Measurements from ENCODE around the gene DCAF11.

DCAF11 gene

GRCh38 chr14:24151404-24152080 is 37.0 kb downstream of the DCAF11 start:
- H3K4me1 ChIP-seq (ENCODE audit: control insufficient read depth, insufficient read depth, low read length, poor library complexity, severe bottlenecking) = no peaks in the 10 kb centered on the region
- 90 to 97% methylated on average over 8 to 13 of the region's 16 CpGs for WGBS, 2 experiments (ENCODE audit: insufficient coverage in 2 of 2)
- H3K4me3 ChIP-seq (ENCODE audit: extremely low read depth, insufficient read depth, low read length, poor library complexity, severe bottlenecking) = no peak overlapping the region
- H3K36me3 ChIP-seq (ENCODE audit: control insufficient read depth, insufficient read depth, low read length) = peaks cover 82% of the 10 kb centered on the region
- H3K27ac ChIP-seq (ENCODE audit: low read depth, low read length, severe bottlenecking) = no peak overlapping the region
- H3K9me3 ChIP-seq (ENCODE audit: control insufficient read depth, low read length) = no peaks in the 10 kb centered on the region

DNA sequence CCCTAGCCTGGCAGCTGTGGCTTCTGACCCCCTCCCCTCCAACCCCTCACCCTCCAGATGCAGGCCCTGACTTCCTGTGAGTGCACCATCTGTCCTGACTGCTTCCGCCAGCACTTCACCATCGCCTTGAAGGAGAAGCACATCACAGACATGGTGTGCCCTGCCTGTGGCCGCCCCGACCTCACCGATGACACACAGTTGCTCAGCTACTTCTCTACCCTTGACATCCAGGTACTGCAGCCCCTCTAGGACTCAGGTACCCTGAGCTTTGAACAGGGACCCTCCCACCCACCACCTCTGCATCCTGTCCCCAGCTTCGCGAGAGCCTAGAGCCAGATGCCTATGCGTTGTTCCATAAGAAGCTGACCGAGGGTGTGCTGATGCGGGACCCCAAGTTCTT is 40.5 kb downstream of the DCAF11 start:
- no peaks in the 10 kb centered on the region for H3K4me1 ChIP-seq (ENCODE audit: control insufficient read depth, insufficient read depth, low read length, poor library complexity, severe bottlenecking)
- no peaks in the 10 kb centered on the region for H3K9me3 ChIP-seq (ENCODE audit: control insufficient read depth, low read length)
- WGBS, 2 experiments (ENCODE audit: insufficient coverage in 2 of 2) = 94 to 98% methylated on average over 9 of the region's 10 CpGs
- H3K36me3 ChIP-seq (ENCODE audit: control insufficient read depth, insufficient read depth, low read length) = peaks cover 92% of the 10 kb centered on the region
- no peak overlapping the region for H3K27ac ChIP-seq (ENCODE audit: low read depth, low read length, severe bottlenecking)
- H3K4me3 ChIP-seq (ENCODE audit: extremely low read depth, insufficient read depth, low read length, poor library complexity, severe bottlenecking) = no peak overlapping the region

DNA sequence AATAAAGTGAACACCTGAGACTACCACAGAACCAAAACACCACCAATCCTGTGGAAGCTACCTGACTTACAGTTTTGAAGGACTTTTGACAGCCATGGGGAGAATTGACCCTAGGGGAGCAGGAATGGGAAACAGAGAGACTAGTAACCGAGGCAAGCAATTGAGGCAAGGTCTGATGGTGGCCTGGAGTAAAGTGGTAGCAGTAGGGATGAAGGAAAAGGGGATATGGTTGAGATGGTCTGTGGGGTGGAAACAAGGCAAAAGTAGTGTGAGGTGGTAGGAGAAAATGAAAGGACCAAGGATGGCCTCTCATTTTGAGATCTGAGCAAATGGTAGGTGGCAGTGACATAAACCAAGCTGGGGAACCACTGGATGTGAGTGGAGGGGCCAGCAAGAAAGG is 42.3 kb downstream of the DCAF11 start:
- Histone ChIP-seq H3K9me3 (ENCODE audit: control insufficient read depth, low read length) (no peaks in the 10 kb centered on the region), H3K4me3 (ENCODE audit: extremely low read depth, insufficient read depth, low read length, poor library complexity, severe bottlenecking) (no peak overlapping the region), H3K4me1 (ENCODE audit: control insufficient read depth, insufficient read depth, low read length, poor library complexity, severe bottlenecking) (no peaks in the 10 kb centered on the region), H3K27ac (ENCODE audit: low read depth, low read length, severe bottlenecking) (no peak overlapping the region), H3K36me3 (ENCODE audit: control insufficient read depth, insufficient read depth, low read length) (peaks cover 81% of the 10 kb centered on the region)
- WGBS, 2 experiments (ENCODE audit: insufficient coverage in 2 of 2) = 100% methylated on average over 1 of the region's 1 CpG

GRCh38 chr14:24157331-24157730 is 42.8 kb downstream of the DCAF11 start:
- peaks cover 76% of the 10 kb centered on the region for H3K36me3 ChIP-seq (ENCODE audit: control insufficient read depth, insufficient read depth, low read length)
- H3K9me3 ChIP-seq (ENCODE audit: control insufficient read depth, low read length) = no peaks in the 10 kb centered on the region
- no peak overlapping the region for H3K27ac ChIP-seq (ENCODE audit: low read depth, low read length, severe bottlenecking)
- WGBS, 2 experiments (ENCODE audit: insufficient coverage in 2 of 2) = 95 to 97% methylated on average over 11 to 12 of the region's 12 CpGs
- H3K4me3 ChIP-seq (ENCODE audit: extremely low read depth, insufficient read depth, low read length, poor library complexity, severe bottlenecking) = no peak overlapping the region
- H3K4me1 ChIP-seq (ENCODE audit: control insufficient read depth, insufficient read depth, low read length, poor library complexity, severe bottlenecking) = no peaks in the 10 kb centered on the region

- WGBS, 2 experiments (ENCODE audit: insufficient coverage in 2 of 2) = 87 to 94% methylated on average over 7 of the region's 11 CpGs
- Histone ChIP-seq H3K4me1 (ENCODE audit: control insufficient read depth, insufficient read depth, low read length, poor library complexity, severe bottlenecking) (no peaks in the 10 kb centered on the region), H3K27ac (ENCODE audit: low read depth, low read length, severe bottlenecking) (no peak overlapping the region), H3K4me3 (ENCODE audit: extremely low read depth, insufficient read depth, low read length, poor library complexity, severe bottlenecking) (no peak overlapping the region), H3K9me3 (ENCODE audit: control insufficient read depth, low read length) (no peaks in the 10 kb centered on the region), H3K36me3 (ENCODE audit: control insufficient read depth, insufficient read depth, low read length) (peaks cover 72% of the 10 kb centered on the region)
Observed at GRCh38 chr14:24159777-24160498, 45.4 kb downstream of the DCAF11 start.

DNA sequence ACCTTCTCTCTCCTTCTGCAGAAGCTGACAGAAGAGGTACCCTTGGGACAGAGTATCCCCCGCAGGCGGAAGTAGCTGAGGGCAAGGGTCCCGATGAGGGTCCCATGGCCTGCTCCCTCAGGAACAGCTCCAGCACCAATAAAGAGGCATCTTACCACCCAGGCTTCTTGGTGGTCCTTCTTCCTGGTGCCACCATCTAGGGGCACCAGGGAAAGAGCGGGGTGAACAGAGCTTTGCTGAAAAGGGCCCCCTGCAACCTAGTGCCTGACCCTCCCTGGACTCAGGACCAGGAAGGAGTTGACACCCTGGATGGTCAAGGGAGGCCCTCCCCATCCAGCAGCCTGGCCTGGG is 45.9 kb downstream of the DCAF11 start:
- 93 to 100% methylated on average over 2 to 4 of the region's 4 CpGs for WGBS, 2 experiments (ENCODE audit: insufficient coverage in 2 of 2)
- Histone ChIP-seq H3K9me3 (ENCODE audit: control insufficient read depth, low read length) (no peaks in the 10 kb centered on the region), H3K27ac (ENCODE audit: low read depth, low read length, severe bottlenecking) (peak overlapping the region; percentile 59), H3K4me1 (ENCODE audit: control insufficient read depth, insufficient read depth, low read length, poor library complexity, severe bottlenecking) (no peaks in the 10 kb centered on the region), H3K4me3 (ENCODE audit: extremely low read depth, insufficient read depth, low read length, poor library complexity, severe bottlenecking) (no peak overlapping the region), H3K36me3 (ENCODE audit: control insufficient read depth, insufficient read depth, low read length) (peaks cover 72% of the 10 kb centered on the region)

- Histone ChIP-seq H3K9me3 (ENCODE audit: control insufficient read depth, low read length) (no peaks in the 10 kb centered on the region), H3K27ac (ENCODE audit: low read depth, low read length, severe bottlenecking) (peak within 1 kb of the TSS; percentile 71), H3K4me3 (ENCODE audit: extremely low read depth, insufficient read depth, low read length, poor library complexity, severe bottlenecking) (peak within 1 kb of the TSS; percentile 38), H3K4me1 (ENCODE audit: control insufficient read depth, insufficient read depth, low read length, poor library complexity, severe bottlenecking) (no peaks in the 10 kb centered on the region), H3K36me3 (ENCODE audit: control insufficient read depth, insufficient read depth, low read length) (peaks cover 72% of the 10 kb centered on the region)
- WGBS, 2 experiments (ENCODE audit: insufficient coverage in 2 of 2) = 9 to 19% methylated on average over 8 to 9 of the region's 12 CpGs
Observed at GRCh38 chr14:24160850-24161804, 46.5 kb downstream of the DCAF11 start, which contains the start of gene IRF9. IRF9 (plus strand) TSS chr14:24161265; CDS start chr14:24162145, 880 bp downstream.

GRCh38 chr14:24162093-24162492 is 47.5 kb downstream of the DCAF11 start:
- Histone ChIP-seq H3K27ac (ENCODE audit: low read depth, low read length, severe bottlenecking) (no peak overlapping the region), H3K4me1 (ENCODE audit: control insufficient read depth, insufficient read depth, low read length, poor library complexity, severe bottlenecking) (no peaks in the 10 kb centered on the region), H3K4me3 (ENCODE audit: extremely low read depth, insufficient read depth, low read length, poor library complexity, severe bottlenecking) (peak overlapping the region; percentile 38), H3K9me3 (ENCODE audit: control insufficient read depth, low read length) (no peaks in the 10 kb centered on the region), H3K36me3 (ENCODE audit: control insufficient read depth, insufficient read depth, low read length) (peaks cover 68% of the 10 kb centered on the region)
- WGBS, 2 experiments (ENCODE audit: insufficient coverage in 2 of 2) = 97 to 98% methylated on average over 8 of the region's 8 CpGs

DNA sequence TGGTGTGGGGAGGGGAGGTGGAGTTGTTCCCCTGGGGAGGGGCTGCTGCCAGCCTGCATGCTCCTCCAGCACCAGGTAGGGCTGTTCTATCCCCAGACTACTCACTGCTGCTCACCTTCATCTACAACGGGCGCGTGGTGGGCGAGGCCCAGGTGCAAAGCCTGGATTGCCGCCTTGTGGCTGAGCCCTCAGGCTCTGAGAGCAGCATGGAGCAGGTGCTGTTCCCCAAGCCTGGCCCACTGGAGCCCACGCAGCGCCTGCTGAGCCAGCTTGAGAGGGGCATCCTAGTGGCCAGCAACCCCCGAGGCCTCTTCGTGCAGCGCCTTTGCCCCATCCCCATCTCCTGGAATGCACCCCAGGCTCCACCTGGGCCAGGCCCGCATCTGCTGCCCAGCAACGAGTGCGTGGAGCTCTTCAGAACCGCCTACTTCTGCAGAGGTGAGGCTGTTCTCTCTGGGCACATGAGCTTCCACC is 50.0 kb downstream of the DCAF11 start:
- H3K27ac ChIP-seq (ENCODE audit: low read depth, low read length, severe bottlenecking) = no peak overlapping the region
- H3K36me3 ChIP-seq (ENCODE audit: control insufficient read depth, insufficient read depth, low read length) = peaks cover 61% of the 10 kb centered on the region
- 96 to 98% methylated on average over 9 to 14 of the region's 14 CpGs for WGBS, 2 experiments (ENCODE audit: insufficient coverage in 2 of 2)
- H3K4me1 ChIP-seq (ENCODE audit: control insufficient read depth, insufficient read depth, low read length, poor library complexity, severe bottlenecking) = no peaks in the 10 kb centered on the region
- H3K4me3 ChIP-seq (ENCODE audit: extremely low read depth, insufficient read depth, low read length, poor library complexity, severe bottlenecking) = no peak overlapping the region
- H3K9me3 ChIP-seq (ENCODE audit: control insufficient read depth, low read length) = no peaks in the 10 kb centered on the region

- Histone ChIP-seq H3K4me3 (ENCODE audit: extremely low read depth, insufficient read depth, low read length, poor library complexity, severe bottlenecking) (no peak overlapping the region), H3K36me3 (ENCODE audit: control insufficient read depth, insufficient read depth, low read length) (peaks cover 52% of the 10 kb centered on the region), H3K27ac (ENCODE audit: low read depth, low read length, severe bottlenecking) (no peak overlapping the region), H3K4me1 (ENCODE audit: control insufficient read depth, insufficient read depth, low read length, poor library complexity, severe bottlenecking) (no peaks in the 10 kb centered on the region), H3K9me3 (ENCODE audit: control insufficient read depth, low read length) (no peaks in the 10 kb centered on the region)
- WGBS, 2 experiments (ENCODE audit: insufficient coverage in 2 of 2) = 90 to 94% methylated on average over 2 to 4 of the region's 5 CpGs
Observed at GRCh38 chr14:24165785-24166184, 51.2 kb downstream of the DCAF11 start.

All from mesodermal cell (in vitro differentiated cells).